Fibroblast of mammary gland (primary cell): ENCODE data around the gene C14orf119.
A peak's percentile ranks its signal among the peaks of the same experiment; 100 is the strongest.

Source experiments
- DNase-seq: peaks from one replicate; pipeline ENCODE4 v3.0.0-alpha.2; 2010; ENCODE audit warnings: low read depth
- H3K4me3 ChIP-seq: 2 replicates; pipeline ENCODE4 v1.5.1; 2011; ENCODE audit warnings: low read depth, mild to moderate bottlenecking, low read length, moderate library complexity; ENCODE audit not compliant: control insufficient read depth
- CTCF ChIP-seq: conservative IDR thresholded peaks from 2 replicates; pipeline ENCODE4 v1.5.1; 2011; ENCODE audit warnings: low read depth, low read length, inconsistent platforms; ENCODE audit not compliant: control insufficient read depth, insufficient read depth

Gene C14orf119

DNA sequence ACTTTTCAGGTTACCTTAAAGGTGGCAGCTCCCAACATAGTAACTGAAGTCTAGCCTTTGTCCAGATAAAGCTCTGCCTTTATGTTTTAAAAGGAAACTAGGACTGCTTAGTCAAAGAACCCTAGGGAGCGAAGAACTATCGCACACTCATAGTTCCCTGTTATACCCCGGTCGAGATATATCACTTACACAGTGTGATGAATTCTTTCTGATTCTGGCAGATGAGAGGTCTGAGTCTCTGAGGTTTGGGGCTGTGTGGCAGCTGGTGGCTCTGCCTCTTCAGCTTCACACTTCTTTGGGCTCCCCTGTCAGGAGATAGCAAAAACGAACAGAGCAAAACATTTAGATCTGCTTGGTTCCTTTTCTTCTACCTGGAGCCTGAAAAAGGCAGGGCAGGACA lies 17.3 kb upstream of the C14orf119 start:
- H3K4me3 ChIP-seq, result no peak overlapping the region
- peak; percentile 45 for DNase-seq
- TF ChIP-seq CTCF, result no peak

DNA sequence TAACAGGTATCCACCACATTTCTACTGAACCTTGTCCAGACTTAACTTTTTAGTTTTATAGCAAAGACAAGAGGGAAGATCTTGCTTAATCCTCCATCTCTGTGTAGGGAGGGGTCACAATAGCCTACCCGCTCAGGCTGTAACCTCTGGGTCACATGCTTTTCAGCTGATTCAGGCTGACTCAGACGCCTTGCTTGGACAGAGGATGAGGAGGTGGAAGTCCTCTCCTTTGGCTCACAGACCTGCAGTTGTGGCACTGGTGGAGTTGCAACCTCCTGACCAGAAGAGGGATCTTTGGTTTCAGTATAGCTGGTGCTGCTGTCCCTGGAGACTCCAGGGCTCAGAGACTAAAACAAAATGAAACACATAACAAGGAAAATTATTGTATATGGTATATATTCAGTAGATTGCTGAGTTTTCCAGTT lies 16.6 kb upstream of the C14orf119 start:
- no peak for TF ChIP-seq CTCF
- DNase-seq, result peak; percentile 99
- H3K4me3 ChIP-seq, result no peak overlapping the region

DNA sequence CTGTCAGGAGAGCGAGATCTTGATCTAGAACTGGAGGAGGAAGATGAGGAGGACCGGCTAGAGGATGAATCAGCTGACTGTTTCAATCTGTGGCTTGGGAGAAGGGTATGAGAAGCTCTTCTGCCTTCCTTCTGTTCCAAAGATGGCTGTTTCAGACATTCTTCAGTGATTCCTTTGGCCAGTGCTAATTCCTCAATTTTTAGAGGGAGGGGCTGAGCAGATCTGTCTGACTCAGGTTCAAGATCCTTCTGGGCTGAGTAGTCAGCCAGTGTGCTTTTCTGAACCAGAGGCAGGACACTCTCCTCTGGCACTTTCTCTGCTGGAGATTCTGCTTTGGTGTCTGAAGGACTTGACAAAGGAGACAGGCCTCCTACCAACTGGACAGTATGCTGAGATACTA lies 15.6 kb upstream of the C14orf119 start:
- peak; percentile 68 for DNase-seq

DNA sequence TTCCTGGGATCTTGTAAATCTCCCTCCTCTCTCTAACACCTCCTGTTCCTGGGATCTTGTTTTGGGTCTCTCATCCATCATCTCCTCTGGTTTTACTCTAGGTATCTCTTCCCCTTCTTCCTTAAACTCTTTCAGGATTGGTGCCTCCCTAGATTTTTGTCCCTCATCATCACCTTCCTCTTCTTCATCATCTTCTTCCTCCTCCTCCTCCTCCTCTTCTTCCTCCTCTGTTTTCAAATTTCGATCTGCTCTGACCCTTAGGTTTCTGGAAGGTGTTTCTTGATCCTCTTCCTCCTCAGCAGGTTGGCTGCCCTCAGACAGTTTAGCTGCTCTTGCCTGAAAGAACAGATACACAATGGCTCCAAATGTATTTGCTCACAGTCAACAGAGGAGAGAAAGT lies 14.8 kb upstream of the C14orf119 start:
- H3K4me3 ChIP-seq, result no peak overlapping the region
- no peak for TF ChIP-seq CTCF
- no peak for DNase-seq

More for the DNA sequence above, 15.6 kb upstream of the C14orf119 start:
- no peak for TF ChIP-seq CTCF
- H3K4me3 ChIP-seq, result no peak overlapping the region

- peak; percentile 68 for DNase-seq
- no peak for TF ChIP-seq CTCF
- no peak overlapping the region for H3K4me3 ChIP-seq
Measured at GRCh38 chr14:23085458-23085857, 9.8 kb upstream of the C14orf119 start.

DNA sequence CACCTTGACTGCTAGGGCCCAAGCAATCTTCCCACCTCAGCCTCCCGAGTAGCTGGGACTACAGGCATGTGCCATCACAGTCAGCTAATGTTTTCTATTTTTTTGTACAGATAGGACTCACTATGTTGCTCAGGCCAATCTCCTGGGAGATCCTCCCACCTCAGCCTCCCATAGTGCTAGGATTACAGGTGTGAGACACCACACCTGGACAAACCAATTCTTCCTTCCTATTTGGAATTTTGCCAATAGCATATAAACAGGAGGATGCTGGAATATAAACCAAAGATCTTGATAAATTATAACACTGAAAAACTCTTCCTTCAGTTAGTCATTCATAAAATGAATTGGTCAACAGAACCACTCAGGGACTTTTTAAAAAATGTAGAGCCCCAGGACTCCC lies 8.7 kb upstream of the C14orf119 start:
- DNase-seq, result no peak
- H3K4me3 ChIP-seq, result no peak overlapping the region
- TF ChIP-seq CTCF, result no peak

DNA sequence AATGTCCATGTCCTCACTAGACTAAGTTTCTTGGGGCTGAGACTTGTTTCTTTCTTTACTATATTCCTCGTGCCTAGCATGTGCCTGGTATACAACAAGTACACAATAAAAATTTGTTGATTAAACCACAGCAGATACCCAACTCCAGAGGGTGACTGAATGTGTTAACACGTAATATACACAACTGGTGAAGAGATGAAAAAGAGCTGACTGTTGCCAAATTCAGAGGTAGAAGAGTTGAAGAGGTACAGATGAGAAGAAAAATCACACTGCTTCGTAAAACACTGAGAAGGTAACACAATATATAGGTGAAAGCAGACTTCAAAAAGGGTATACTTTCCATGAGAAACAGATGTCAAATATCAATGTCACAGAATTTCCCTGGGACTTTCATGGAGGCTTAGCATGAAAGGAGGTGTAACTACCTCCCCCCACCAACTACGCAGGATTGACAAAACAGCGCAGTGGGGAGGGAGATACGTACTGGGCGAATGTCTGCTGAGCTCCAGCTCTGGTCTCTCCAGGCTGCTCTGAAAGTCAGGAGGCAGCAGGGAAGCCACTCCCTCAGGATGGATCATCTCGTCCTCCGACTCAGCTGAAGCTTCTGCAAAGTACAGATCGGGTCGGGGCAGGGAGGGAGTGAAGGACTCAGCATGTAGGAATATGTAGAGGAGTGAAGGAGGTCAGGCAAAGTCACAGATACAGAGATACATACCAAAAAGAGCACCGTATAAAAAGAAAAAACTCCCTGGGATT lies 5.6 kb upstream of the C14orf119 start:
- DNase-seq, result no peak
- H3K4me3 ChIP-seq, result no peak overlapping the region
- TF ChIP-seq CTCF, result no peak
